OCI-LY3 (cell line): Measurements from ENCODE around the gene SYPL1.

Source experiments
- H2AFZ ChIP-seq: fragments of 200-600, 300-600 bp; shearing (Covaris generic); 2 replicates; pipeline ENCODE4 v1.6.0; 2014; ENCODE audit warnings: antibody characterized with exemption, low read depth, low read length
- H3K27ac ChIP-seq: fragments of 200-600, 300-600 bp; sonication (generic); 2 replicates; pipeline ENCODE4 v1.5.1; 2014; ENCODE audit warnings: mild to moderate bottlenecking, low read length, moderate library complexity, mixed read lengths
- H3K27me3 ChIP-seq: fragments of 200-600, 300-600 bp; sonication (generic); 2 replicates; pipeline ENCODE4 v1.6.1; 2014; ENCODE audit warnings: low read depth, low read length, mixed read lengths
- H3K36me3 ChIP-seq: fragments of 200-600, 300-600 bp; sonication (generic); replicated peaks from 2 replicates; pipeline ENCODE3; 2014; ENCODE audit warnings: low read depth, low read length, mixed read lengths
- H3K4me1 ChIP-seq: fragments of 300-600, 200-600 bp; sonication (generic); 2 replicates; pipeline ENCODE4 v1.6.1; 2014; ENCODE audit warnings: low read length, mixed read lengths
- H3K4me2 ChIP-seq: fragments of 200-600, 300-600 bp; sonication (generic); 2 replicates; pipeline ENCODE4 v1.6.1; 2014; ENCODE audit warnings: low read length, mixed read lengths
- H3K4me3 ChIP-seq: fragments of 300-600, 200-600 bp; sonication (generic); 2 replicates; pipeline ENCODE4 v1.5.1; 2014; ENCODE audit warnings: antibody characterized with exemption, mild to moderate bottlenecking, low read length, moderate library complexity
- H3K79me2 ChIP-seq: fragments of 300-600, 200-600 bp; shearing (Covaris generic); 2 replicates; pipeline ENCODE4 v1.6.1; 2014; ENCODE audit warnings: mild to moderate bottlenecking, low read length, mixed read lengths
- H3K9ac ChIP-seq: fragments of 300-600, 200-600 bp; shearing (Covaris generic); 2 replicates; pipeline ENCODE4 v1.6.0; 2014; ENCODE audit warnings: mild to moderate bottlenecking, low read length, moderate library complexity
- H3K9me3 ChIP-seq: fragments of 200-600, 300-600 bp; shearing (Covaris generic); 2 replicates; pipeline ENCODE4 v1.6.1; 2014; ENCODE audit warnings: low read length, mixed read lengths; ENCODE audit not compliant: insufficient read depth
- H4K20me1 ChIP-seq: fragments of 200-600, 300-600 bp; sonication (generic); 2 replicates; pipeline ENCODE4 v1.6.1; 2016; ENCODE audit warnings: low read length, mixed read lengths; ENCODE audit not compliant: insufficient read depth
- CTCF ChIP-seq: fragments of 200-600, 300-600 bp; sonication (generic); IDR thresholded peaks from 2 replicates; pipeline ENCODE4 v1.5.1; 2014; ENCODE audit warnings: antibody characterized with exemption, low read length, low read depth
- EZH2phosphoT487 ChIP-seq: fragments of 200-600 bp; shearing (Covaris generic); IDR thresholded peaks from 2 replicates; pipeline ENCODE4 v1.6.1; 2018; ENCODE audit warnings: antibody characterized with exemption, mixed run types, low read depth

SYPL1 gene

GRCh38 chr7:106047184-106047583 is 64.9 kb downstream of the SYPL1 start:
- H3K4me1 ChIP-seq: peaks cover 11% of the 10 kb centered on the region
- H3K4me2 ChIP-seq: no peak overlapping the region
- no peaks in the 10 kb centered on the region for H3K36me3 ChIP-seq
- no peak overlapping the region for H3K9ac ChIP-seq
- TF ChIP-seq EZH2phosphoT487 (no peak), CTCF (no peak)
- H3K4me3 ChIP-seq: no peak overlapping the region
- H3K9me3 ChIP-seq: no peaks in the 10 kb centered on the region
- H3K27ac ChIP-seq: no peak overlapping the region
- H2AFZ ChIP-seq: no peak overlapping the region
- H4K20me1 ChIP-seq: no peaks in the 10 kb centered on the region
- no peaks in the 10 kb centered on the region for H3K79me2 ChIP-seq
- peaks cover 42% of the 10 kb centered on the region for H3K27me3 ChIP-seq

DNA sequence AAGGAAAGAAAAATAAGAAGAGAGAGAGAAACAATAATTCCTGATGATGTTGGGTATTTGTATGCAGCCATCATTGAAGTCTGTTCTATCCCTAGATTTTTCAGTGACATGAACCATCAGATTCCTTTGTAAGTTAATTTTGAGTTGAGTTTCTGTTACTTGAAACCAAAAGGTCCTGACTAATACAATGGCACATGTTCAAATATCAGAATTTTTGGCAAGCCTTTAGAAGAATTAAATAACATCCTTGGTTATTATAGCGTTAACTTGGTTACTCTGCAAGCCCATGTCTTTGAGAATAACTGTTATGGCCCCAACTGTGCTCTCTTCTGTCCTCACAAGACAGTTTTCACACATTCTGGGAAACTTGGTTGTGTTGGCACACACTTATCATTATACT is 66.5 kb downstream of the SYPL1 start:
- no peak overlapping the region for H3K27ac ChIP-seq
- no peak overlapping the region for H3K4me3 ChIP-seq

GRCh38 chr7:106045139-106045538 is 67.0 kb downstream of the SYPL1 start:
- Histone ChIP-seq H3K79me2 (no peaks in the 10 kb centered on the region), H3K9ac (no peak overlapping the region), H3K4me2 (no peak overlapping the region), H4K20me1 (no peaks in the 10 kb centered on the region), H3K27ac (no peak overlapping the region), H3K27me3 (peaks cover 38% of the 10 kb centered on the region), H2AFZ (no peak overlapping the region), H3K9me3 (no peaks in the 10 kb centered on the region), H3K36me3 (no peaks in the 10 kb centered on the region), H3K4me3 (no peak overlapping the region), H3K4me1 (peaks cover 11% of the 10 kb centered on the region)
- TF ChIP-seq CTCF (no peak), EZH2phosphoT487 (no peak)

More for the DNA sequence above, 66.5 kb downstream of the SYPL1 start:
- H3K79me2 ChIP-seq: no peaks in the 10 kb centered on the region
- H3K9me3 ChIP-seq: no peaks in the 10 kb centered on the region
- TF ChIP-seq CTCF (no peak), EZH2phosphoT487 (no peak)
- H3K36me3 ChIP-seq: no peaks in the 10 kb centered on the region
- H2AFZ ChIP-seq: no peak overlapping the region
- H4K20me1 ChIP-seq: no peaks in the 10 kb centered on the region
- H3K4me1 ChIP-seq: peaks cover 11% of the 10 kb centered on the region
- H3K27me3 ChIP-seq: peaks cover 38% of the 10 kb centered on the region
- no peak overlapping the region for H3K9ac ChIP-seq
- H3K4me2 ChIP-seq: no peak overlapping the region

DNA sequence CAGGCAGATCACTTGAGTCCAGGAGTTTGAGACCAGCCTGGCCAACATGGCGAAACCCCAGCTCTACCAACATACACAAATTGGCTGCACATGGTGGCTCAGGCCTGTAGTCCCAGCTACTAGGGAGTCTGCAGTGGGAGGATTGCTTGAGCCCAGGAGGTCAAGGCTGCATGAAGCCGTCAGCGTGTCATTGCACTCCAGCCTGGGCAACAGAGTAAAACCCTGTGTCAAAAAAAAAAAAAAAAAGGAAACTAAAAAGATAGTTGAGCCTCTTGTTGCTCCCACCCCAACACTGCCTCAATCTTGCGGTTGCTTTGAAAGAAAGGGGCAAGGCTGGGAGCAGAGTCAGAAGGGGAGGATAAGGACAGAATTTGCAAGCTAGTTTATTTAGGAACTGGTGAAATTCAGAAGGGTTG is 69.9 kb downstream of the SYPL1 start:
- no peaks in the 10 kb centered on the region for H3K36me3 ChIP-seq
- H3K9ac ChIP-seq: no peak overlapping the region
- H3K9me3 ChIP-seq: no peaks in the 10 kb centered on the region
- peak overlapping the region; percentile 89 for H3K4me2 ChIP-seq
- no peaks in the 10 kb centered on the region for H4K20me1 ChIP-seq
- TF ChIP-seq EZH2phosphoT487 (no peak), CTCF (no peak)
- H2AFZ ChIP-seq: peak overlapping the region; percentile 77; the same call in 1 of the 2 replicates
- H3K4me1 ChIP-seq: peaks cover 4% of the 10 kb centered on the region; the same call in 1 of the 2 replicates
- peaks cover 34% of the 10 kb centered on the region for H3K27me3 ChIP-seq
- H3K4me3 ChIP-seq: peak overlapping the region; percentile 64; the same call in 1 of the 2 replicates
- no peaks in the 10 kb centered on the region for H3K79me2 ChIP-seq
- no peak overlapping the region for H3K27ac ChIP-seq
